Stimulated activated CD4-positive, alpha-beta T cell treated with anti-CD3 and anti-CD28 coated beads, Interleukin-1b, Interleukin-23, amount 100 ng/mL, for 4 hours (primary cell): Measurements from ENCODE around the gene TCF4.

Source experiments
- DNase-seq, 2 donors: peaks; one replicate each; pipeline ENCODE4 v3.0.0-alpha.2; 2020; ENCODE audit warnings: low read depth in 2 of 2

Gene TCF4

DNA sequence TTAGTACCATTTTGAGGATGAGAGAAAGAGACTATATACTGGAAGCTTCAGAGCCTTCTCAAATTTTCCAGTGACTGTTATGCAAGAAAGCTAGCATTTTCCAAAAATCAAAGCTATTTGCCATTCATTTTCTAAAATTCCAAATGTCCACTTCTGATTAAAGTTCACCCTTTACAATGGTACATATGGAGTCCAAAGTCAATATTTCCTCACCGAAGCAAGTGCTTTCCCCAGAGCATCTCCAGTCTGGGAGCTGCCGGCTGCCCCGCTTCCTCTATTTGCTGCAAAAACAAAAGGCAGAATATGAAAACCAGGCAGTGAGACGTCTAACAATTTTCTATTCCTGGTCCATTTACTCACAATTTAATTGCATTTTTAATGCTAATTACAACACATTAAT, 326.7 kb downstream of the TCF4 start:
- DNase-seq, result no peak

DNA sequence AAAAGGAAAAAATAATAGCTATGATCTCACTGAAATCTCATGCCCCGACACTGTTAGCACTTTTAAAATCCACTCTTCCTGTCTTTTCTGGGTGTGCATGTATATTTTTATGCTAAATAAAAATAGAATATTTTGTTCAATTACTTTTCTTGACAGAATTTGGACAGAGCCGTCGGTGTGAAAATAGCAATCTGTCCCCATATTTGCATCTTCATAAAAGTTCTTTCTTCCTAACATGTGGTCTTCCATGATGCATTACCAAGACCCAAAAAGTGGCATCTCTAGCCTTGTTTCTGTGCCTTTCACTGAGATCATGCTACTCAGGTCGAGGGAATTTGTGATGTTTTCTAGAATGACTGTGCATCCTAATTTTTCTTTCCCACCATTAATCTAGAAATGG, 329.9 kb downstream of the TCF4 start:
- DNase-seq, result no peak

DNA sequence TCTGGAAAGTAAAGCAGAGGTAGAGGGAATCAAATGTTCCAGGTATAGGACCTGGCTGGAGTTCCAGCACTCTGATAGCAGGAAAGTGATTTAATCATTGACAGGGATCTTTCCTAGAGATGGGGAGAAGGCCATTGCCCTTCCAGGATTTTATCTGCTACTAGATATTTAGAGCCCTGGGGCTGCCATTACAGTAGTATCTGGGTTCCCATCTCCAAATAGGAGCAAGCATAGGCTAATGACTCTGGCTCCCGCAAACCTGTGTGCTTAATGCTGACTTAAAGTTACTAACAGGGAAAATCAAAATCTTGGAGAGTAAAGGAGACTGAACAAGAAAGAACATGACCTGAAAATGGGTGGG, 331.1 kb downstream of the TCF4 start:
- no peak for DNase-seq

DNA sequence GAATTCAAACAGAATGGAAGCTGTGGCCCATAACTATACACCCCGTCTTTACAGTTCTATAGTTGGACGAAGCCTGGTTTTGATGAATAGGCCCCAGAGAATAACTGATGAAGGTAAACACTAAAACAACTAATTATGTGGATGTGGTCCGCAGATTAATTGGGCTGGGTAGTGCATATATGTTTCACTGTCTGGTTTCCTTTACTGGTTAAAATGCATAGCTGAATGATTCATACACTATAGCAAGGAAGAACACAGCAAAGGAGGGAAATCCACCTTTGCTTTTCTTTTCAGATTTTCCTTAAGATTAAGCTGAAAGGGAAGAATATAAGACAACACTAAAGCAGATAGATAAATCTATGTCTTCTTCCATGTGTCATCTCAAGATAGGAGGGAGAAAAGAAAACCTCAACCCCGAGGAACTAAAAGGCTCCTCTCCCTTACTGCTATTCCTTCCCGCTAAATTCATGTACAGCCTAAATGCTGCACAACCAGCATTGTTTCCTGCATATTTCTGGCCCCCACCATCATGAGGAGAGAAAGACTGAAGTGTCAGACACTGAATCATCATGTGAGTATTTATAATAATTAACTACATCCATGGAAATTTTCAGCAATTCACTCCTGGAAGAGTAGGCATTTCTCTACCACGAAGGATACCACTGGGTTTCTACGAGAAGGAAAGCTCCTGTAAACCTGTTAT, 331.6 kb downstream of the TCF4 start:
- DNase-seq, result no peak

DNA sequence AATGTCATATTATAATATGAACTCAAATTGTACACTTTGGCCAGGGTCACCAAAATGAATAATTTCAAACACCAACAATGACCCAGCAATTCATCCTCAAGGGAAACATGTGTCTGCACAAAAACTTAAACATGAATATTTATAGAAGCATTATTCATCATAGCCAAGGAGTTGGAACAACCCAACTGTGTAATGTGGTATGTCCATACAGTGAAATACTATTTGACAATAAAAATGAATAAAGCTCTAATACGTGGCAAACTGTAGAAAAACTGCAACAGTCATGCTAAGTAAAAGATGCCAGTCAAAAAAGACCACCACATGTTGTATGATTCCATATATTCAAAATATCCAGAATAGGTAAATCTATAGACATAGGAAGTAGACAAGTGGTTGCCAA, 334.2 kb downstream of the TCF4 start:
- DNase-seq, result no peak

DNA sequence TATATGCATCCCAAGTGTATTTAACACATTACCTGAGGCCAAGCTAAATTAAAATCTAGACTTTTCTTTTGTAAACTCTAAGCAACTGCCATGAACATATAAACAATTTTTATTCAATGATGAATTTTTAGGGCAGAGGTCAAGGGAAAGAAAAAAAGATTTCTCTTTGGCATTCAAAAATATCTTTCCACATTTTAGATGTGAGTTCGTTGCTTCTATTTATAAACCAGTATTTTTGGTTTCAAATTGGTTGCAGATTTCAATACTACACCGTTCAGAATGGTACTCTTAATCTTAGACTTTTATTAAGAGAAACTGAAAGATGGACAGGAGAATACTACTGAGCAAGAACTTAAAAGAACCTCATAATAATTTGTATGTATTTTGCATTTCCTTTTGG, 335.1 kb downstream of the TCF4 start:
- no peak for DNase-seq

DNA sequence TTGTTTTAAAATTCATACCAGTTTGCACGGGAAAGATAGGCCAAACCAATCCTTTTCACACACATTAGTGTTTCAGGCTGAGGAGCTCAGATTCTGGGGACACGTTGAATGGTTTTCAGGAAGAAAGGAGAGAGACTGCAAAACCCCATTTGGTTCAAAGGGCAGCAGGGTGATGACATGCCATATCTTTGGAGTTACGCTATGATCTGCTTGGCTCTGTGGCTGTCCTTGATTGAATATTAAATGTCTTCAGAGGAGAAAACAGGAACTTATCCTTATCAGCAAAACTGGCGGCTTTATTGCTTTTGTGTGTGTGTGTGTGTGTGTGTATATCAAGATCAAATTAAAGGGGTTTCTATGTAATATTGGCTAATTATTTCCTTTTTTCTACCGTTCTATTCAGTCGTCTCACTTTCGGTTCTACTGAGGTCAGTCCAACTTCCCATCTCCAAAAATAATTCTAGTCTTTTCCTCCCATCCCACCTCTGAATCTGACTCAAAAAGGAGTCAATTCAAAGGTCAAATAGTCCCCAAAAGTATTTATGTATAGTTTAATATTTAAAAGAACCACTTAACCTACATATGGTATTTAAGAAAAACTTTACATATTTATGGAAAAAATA, 335.8 kb downstream of the TCF4 start:
- no peak for DNase-seq

DNA sequence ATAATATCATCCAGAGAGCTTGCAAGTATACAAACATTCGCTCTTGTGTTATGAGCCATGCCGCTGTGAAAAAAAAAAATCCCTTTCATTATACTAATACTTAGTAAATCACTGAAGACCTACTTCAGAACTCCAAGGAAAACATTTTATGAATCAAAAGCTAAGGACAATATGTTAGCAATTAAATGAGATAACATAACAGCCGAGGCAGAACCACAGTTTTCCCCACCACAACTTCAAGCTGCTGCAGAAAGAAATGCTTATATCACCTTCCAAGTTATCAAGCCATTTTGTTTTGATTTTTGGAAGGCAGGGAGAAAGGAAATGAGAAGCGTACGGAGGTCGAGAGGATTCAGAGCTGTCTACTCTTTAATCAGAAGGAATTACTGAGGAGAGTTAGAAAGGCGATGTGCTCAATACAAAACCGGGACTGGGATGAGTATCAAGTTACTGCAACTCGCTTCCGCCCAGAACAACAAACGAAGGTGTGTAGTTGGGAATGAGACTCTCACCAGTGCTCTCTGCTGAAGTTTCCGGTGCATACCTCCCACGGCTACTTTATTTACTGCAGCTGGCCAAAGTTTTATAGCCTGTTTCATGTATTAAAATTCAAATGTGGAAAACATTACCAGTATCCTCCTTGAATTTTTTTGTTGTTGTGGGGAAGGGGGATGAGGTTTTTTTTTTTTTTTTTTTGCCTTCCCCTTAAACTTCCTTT, 336.6 kb downstream of the TCF4 start:
- no peak for DNase-seq

DNA sequence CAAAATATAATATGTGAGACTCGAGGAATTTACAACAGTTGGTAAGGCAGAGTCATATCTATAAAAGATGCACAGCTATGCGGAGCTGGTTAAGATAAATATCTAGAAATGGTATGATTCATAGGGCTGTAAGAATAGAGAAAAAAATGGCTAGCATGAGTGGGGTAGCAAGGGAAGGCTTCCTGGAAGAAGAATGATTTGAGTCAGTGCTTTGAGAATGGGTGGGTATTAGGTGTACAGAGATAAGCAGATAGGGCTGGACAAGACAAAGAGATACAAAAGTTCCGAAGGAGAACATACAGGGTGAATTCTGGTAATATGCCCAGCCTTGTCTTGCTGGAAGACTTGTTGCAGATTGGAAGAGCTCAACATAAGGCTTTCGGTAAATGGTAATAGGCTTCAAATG, 337.2 kb downstream of the TCF4 start:
- DNase-seq, result no peak

DNA sequence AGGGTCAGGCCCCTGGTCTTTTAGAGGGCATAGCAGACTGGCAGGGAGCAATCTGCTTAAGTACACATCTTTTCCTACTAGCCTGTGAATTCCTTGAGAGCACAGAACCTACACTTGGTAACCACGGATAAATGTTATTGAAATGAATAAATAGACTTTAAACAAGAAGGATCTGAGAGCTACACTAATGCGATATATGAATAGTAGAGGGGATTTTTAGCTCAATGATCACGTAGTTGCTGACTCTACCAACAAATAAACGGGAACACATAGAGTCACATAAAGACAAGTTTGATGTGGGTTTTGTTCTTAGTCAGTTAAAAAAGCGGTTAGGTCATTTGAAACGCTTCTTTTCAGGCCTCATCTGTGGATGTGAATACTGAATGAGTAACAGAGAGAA, 338.4 kb downstream of the TCF4 start:
- no peak for DNase-seq

DNA sequence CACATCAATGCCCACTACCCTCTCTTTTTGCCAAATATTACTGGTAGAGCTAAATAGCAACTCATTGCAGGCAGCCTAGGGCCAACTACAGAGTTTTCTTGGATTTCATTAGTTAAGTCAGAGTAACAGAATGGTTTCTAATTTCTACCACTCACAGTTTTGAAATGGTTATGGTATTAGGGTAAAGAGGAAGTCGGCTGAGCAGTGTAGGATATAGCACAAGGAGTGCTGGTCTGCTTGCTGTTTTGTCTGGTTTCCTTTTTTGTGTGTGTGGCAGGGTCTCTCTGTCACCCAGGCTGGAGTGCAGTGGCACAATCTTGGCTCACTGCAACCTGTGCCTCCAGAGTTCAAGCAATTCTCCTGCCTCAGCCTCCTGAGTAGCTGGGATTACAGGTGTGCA, 339.5 kb downstream of the TCF4 start:
- no peak for DNase-seq

DNA sequence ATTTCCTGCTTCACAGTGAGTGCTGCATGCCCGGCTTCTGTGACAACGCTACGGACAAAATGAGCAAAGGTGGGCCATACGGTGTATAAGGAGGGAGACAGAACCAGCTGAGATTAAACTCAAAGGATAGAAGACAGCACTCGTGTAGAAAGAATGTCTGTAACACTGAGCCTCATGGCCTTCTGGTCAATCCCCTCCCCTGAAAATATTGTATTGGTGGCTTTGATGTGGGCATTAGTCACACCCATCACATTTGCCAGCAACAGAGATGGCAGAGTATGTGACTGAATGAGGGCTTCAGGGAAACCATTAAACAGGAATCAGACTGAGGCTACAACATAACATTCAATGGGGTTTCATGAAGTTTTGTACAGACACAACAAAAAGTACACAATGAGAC, 341.0 kb downstream of the TCF4 start:
- no peak for DNase-seq

DNA sequence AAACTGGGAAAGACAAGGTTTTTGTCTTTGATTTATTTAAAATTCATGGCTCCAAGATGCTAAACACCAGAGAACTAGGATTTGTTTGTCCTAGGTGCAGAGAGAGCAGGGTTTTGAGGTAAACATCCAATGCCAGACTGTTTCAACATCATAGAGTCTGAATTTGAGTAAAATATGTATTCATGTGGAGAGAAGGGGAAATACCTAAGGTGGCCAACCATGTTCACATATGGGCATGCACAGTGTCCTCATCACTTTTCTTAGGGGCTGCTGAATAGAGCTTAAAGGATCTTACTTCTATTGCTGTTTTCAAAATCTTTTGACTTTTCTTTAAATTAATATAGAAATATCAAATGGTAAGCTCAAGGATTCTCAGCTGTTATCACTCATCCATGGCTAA, 341.7 kb downstream of the TCF4 start:
- DNase-seq, result no peak

DNA sequence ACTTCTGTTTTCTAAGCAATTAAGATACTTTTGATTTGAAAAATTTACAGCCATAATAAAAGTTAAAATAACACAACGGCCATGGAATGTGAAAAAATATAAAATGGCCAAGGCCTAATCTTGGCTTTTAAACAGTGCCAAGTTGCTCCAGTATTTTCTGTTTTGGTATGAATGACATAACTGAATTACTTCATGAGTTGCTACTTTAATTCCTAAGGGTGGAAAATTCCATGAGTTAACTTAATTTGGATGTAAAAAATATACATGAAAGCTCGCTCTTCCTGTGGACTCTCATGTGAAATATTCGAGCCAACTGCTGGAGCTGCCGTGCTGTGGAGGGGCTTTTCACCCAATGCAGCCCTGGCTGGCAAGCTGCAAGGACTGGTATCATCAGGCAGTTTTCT, 342.8 kb downstream of the TCF4 start:
- DNase-seq, result no peak

DNA sequence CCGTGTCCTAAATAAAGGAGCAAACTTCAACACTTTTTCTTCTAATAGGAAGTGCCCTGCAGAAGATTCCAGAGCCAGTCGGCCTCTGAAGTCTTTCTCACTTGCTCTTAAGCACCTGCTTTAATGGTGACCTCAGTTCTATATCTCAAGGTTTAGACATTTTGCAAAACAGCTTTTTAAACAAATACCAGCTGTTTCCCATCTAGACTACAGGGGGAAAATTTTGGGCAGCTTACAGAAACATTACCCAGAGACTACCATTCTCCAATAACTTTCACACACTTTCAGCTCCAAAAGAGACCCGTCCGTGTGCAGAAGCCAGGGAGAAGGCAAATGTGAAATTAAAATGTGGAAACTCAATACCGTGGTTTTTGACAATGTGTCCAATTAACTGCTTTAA, 343.4 kb downstream of the TCF4 start:
- DNase-seq, result no peak

DNA sequence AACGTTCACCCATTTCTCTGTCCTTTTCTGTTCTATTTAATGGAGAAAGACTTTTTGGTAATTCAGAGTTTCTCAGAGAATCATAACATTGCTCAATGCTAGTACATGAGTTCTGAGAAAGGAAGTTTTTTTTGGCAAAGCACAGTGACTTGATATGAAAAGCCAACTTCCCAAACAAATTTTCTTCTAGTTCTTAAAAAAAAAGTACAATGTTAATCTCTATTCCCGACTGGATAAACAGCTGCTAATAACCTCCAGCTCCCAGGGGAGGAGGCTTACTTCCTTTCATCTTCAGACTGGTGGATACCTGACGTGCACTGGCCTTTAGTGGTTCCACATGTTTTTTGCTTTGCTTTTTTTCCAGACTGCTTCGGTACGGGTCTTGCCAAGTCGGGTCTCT, 344.1 kb downstream of the TCF4 start:
- DNase-seq, result no peak

DNA sequence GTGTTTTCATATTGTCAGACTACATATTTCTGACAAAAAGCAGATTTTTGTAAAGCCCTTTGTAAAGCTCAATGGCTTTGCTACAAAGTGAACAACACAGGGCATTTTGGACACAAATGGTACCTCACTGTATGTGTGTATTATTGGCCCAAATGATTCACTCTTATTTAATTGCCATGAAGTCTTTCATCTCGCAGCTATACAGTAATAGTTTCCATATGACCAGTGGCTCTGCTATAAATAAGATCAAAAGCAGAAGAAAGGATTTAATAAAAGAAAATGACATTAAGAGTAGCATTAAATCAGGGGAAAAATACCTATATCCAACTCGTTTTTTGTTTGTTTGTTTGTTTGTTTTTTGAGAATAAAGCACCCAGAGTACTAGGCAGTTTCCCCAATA, 344.7 kb downstream of the TCF4 start:
- no peak for DNase-seq

DNA sequence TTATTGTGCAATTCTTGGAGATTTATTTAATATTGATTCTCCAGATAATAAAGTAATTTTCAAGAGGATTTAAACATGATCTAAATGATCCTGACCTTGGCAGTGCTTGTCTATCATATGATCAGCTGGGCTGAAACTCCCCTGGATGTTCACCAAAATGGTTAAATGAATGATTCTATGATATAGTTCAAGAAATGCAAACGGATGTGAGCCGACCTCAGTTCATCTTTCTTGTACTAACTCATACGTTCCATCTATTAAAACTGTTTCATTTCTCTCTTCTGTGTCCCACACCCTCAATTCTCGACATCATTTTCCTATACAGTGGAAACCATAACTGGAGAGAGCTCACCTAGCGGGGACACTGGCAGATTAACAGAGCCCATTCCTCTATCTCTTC, 347.0 kb downstream of the TCF4 start:
- no peak for DNase-seq

DNA sequence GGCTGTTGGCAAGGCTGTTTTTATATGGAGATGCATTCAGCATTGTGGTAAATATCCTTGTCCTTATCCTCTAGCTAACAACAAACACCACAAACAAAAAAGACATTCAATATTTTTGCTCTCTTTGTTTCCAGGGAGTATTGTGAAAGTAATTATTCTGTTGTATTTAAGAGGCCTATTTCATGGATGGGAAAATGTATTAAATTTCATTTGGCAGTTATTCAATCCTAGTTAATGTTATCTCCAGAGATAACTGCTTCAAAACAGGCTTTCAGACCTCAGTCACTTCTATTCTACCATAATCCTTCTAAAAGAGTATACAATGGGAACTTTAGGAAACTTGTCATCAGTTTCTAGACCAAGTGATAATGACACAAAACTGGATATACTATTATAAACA, 348.3 kb downstream of the TCF4 start:
- DNase-seq, result no peak

DNA sequence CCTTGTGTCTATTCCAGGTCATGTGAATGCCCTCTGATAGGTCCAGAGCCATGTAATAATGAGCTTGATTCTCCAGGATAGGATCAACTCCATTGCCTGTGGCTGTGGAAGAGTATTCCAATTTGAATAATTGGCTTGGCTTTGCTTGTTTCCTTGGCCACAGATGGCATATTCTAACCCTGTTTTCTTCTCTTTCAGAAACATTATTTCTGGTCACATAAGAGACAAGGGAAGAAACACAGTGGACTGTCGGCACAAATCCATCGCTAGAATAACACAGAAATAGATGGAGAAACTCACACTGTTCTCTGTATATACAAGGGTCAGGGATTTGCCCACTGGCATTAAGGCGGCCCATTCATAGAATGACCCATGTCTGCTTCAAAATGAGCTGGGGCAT, 350.3 kb downstream of the TCF4 start:
- no peak for DNase-seq

DNA sequence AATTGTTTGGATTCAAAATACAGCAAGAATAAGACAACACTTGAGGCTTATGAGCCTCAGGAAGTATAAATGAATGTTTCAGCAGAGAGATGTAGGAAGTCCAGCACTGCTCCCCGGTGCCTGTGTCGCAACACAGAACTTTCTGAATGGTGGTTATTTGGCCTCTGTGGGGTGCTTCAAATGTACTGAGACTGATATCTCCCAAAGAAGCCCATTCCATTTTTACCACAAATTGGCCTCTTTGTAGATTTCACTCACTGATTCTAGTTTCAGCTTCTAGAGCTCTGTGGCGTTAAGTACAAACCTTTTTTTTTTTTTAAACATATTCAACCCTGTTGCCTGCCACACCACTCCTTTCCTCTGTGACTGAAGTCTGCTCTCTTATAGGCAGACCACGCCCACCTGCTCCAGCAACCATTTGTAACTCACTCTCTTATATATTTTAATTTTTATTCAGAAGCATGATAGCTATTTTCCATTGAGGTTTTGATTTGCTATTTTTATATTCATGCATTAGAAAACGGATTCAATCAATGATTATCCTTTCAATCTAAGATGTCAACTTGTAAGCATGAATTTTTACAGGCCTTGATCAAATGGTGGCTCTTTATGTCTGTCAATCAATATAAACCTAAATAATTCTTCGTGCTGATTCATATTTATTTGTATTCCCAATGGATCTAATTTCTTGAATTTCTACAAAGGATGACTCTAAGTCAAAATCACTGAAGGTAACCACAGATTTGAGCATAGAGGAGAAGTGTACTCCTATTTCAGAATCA, 351.7 kb downstream of the TCF4 start:
- no peak for DNase-seq

DNA sequence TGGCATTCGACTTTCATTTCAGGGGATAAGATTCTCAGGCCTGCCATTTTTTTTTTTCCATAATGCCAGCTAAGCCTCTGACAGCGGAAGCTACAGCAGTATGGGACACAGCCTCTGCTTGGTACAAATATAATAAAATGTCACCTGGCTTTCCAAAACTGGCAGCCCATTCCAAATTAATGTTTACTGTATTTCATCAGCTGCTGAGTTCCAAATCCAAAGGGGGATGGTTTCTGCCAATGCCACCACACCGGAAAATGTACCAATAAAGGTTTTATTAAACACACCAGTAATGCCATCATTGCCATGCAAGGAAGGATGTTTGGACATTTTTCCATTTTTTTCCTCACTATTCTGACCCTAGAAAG, 352.9 kb downstream of the TCF4 start:
- no peak for DNase-seq
